Esophagus muscularis mucosa (tissue), 3 donors: Measurements from ENCODE around the gene RANBP17.
"Not testable (repeated sequence)": the region's sequence is repeated elsewhere in the genome, so short reads cannot be mapped to it uniquely, and the experiment has no call there.

Experiments
- POLR2A ChIP-seq: fragments of 450-650 bp; IDR thresholded peaks from one replicate; pipeline ENCODE4 v1.6.1; 2017; ENCODE audit warnings: antibody characterized with exemption, moderate library complexity, mild to moderate bottlenecking, low read depth
- POLR2AphosphoS5 ChIP-seq, 2 donors: sonication (generic); formaldehyde crosslinking; IDR thresholded peaks; one replicate each; pipeline ENCODE4 v1.6.1; 2017; ENCODE audit warnings: antibody characterized with exemption in 2 of 2
- TF ChIP-seq, protein P1 (sequence below), 3 experiments: fragments of 200-600 bp in 2 of 3; fragments of 450-650 bp in 1 of 3; sonication (generic) in 2 of 3; IDR thresholded peaks; one replicate each; pipeline ENCODE4 v1.5.1; 2017 to 2019; ENCODE audit warnings: antibody characterized with exemption in 3 of 3, mild to moderate bottlenecking in 2 of 3, moderate library complexity in 1 of 3

DNA sequence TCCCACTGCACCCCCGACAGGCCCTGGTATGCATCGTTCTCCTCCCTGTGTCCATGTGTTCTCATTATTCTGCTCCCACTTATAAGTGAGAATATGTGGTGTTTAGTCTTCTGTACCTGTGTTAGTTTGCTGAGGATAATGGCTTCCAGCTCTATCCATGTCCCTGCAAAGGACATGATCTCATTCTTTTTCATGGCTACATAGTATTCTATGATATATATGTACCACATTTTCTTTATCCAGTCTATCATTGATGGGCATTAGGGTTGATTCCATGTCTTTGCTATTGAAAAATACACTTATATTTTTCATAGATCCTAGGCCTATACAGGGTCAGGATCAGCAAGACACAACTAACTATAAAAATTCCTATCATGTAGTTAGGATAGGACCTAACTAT is 180.1 kb downstream of the RANBP17 start:
- TF ChIP-seq, protein P1, sequence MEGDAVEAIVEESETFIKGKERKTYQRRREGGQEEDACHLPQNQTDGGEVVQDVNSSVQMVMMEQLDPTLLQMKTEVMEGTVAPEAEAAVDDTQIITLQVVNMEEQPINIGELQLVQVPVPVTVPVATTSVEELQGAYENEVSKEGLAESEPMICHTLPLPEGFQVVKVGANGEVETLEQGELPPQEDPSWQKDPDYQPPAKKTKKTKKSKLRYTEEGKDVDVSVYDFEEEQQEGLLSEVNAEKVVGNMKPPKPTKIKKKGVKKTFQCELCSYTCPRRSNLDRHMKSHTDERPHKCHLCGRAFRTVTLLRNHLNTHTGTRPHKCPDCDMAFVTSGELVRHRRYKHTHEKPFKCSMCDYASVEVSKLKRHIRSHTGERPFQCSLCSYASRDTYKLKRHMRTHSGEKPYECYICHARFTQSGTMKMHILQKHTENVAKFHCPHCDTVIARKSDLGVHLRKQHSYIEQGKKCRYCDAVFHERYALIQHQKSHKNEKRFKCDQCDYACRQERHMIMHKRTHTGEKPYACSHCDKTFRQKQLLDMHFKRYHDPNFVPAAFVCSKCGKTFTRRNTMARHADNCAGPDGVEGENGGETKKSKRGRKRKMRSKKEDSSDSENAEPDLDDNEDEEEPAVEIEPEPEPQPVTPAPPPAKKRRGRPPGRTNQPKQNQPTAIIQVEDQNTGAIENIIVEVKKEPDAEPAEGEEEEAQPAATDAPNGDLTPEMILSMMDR (IDR thresholded peaks at IDR 0.05), result not testable (repeated sequence)
- TF ChIP-seq POLR2A; POLR2AphosphoS5 (IDR thresholded peaks at IDR 0.05): not testable (repeated sequence)
